ENCODE results near the gene FOXL1.

FOXL1 gene

GRCh38 chr16:86608301-86608747 lies 30.0 kb downstream of the FOXL1 start:
- DNase-seq: no peak

- no peak for DNase-seq
Measured at GRCh38 chr16:86609115-86609514, 30.8 kb downstream of the FOXL1 start.

GRCh38 chr16:86609661-86610060 lies 31.3 kb downstream of the FOXL1 start:
- no peak for DNase-seq

GRCh38 chr16:86610779-86611524 lies 32.6 kb downstream of the FOXL1 start:
- no peak for DNase-seq

- DNase-seq: no peak
Measured at GRCh38 chr16:86611525-86611855, 33.1 kb downstream of the FOXL1 start.

- DNase-seq: no peak
Measured at GRCh38 chr16:86611941-86612340, 33.6 kb downstream of the FOXL1 start.

GRCh38 chr16:86614699-86615098 lies 36.4 kb downstream of the FOXL1 start:
- DNase-seq: no peak

- no peak for DNase-seq
Measured at GRCh38 chr16:86616906-86617305, 38.6 kb downstream of the FOXL1 start.

- DNase-seq: no peak
Measured at GRCh38 chr16:86618431-86619238, 40.3 kb downstream of the FOXL1 start.

- DNase-seq: no peak
Measured at GRCh38 chr16:86619239-86619794, 41.0 kb downstream of the FOXL1 start.

GRCh38 chr16:86620184-86620583 lies 41.8 kb downstream of the FOXL1 start:
- DNase-seq: no peak

- DNase-seq: no peak
Measured at GRCh38 chr16:86621966-86622365, 43.6 kb downstream of the FOXL1 start.

- no peak for DNase-seq
Measured at GRCh38 chr16:86622700-86623615, 44.6 kb downstream of the FOXL1 start.

- DNase-seq: no peak
Measured at GRCh38 chr16:86625029-86625428, 46.7 kb downstream of the FOXL1 start.

- DNase-seq: no peak
Measured at GRCh38 chr16:86625821-86626220, 47.5 kb downstream of the FOXL1 start.

GRCh38 chr16:86626284-86626683 lies 47.9 kb downstream of the FOXL1 start:
- DNase-seq: no peak

GRCh38 chr16:86626966-86627365 lies 48.6 kb downstream of the FOXL1 start:
- no peak for DNase-seq

GRCh38 chr16:86628614-86629013 lies 50.3 kb downstream of the FOXL1 start:
- no peak for DNase-seq

GRCh38 chr16:86630471-86630870 lies 52.1 kb downstream of the FOXL1 start:
- no peak for DNase-seq

GRCh38 chr16:86631444-86631843 lies 53.1 kb downstream of the FOXL1 start:
- no peak for DNase-seq
